ENCODE data around the gene NUP93. TPM values are rescaled to one million over a fixed set of nuclear protein-coding genes. Genes with fewer than 3 reads are reported as not detected.
"Not testable (repeated sequence)": the region's sequence is repeated elsewhere in the genome, so short reads cannot be mapped to it uniquely, and the experiment has no call there.

NUP93 gene
- total RNA-seq, 1 donor from 2014 or later: 107 TPM

- intact Hi-C loops (cut with micrococcal nuclease): not testable (repeated sequence)
These were observed 81.7 kb downstream of the NUP93 start for GRCh38 chr16:56811602-56812001.

DNA sequence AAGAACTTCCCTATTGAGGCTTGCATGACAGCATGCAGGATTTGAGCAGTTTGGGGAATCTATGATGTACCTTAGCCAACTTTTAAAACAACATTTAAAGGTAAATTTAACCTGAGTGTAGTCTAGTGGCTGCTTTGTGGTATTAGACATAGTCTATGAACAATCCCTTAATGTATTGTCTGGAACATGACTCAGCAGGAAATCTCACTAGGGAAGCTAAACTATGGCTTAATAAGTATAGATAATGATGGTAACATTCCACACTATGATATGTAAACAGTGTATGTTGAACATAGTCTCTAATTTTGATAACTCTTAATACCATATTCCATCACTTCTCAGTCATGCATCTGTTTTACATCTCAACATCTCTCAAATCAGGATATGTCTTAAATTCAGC, 83.0 kb downstream of the NUP93 start:
- intact Hi-C loops (cut with micrococcal nuclease): no loop called here

DNA sequence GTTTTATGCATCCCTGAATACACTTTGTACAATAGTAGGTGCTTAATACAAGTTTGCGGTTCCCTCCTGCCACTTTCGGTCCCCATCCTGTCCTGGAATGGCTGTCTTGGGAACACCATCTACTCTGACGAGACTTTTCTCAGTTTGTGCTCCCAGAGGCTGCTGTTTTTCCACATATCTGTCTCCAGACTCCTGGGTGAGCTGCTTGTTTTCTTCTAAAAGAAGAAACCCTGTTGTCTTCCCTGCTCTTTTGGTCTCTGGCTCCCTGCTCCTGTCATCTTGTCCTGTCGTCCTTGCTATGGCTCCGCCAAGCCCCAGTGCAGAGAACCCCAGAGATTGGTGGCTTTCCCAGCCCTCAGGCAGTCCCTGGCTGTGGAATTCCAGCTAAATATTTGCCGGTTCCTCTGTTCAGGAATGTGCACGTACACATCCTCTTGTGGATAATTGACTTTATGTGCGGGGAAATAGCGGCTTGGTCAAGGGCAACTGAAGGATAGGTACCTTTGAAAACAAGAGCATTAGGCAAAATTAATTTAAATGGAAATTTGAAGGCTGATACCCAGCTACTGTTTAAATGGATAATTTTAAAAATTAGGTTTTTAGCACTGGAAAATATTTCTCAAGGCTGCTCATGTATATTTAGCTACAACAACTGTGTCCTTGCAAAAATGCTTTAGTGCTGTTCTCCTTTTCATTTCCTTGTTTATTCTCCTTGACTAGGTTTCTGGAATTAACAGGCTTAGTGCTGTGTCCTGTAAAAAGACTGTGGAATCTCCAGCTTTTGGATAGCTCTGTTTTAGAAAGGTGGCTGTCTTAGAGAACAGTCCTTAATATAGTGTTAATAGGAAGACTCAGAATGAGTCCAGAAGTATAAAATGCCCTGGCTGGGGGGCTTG, 84.9 kb downstream of the NUP93 start:
- intact Hi-C loops (cut with micrococcal nuclease): no loop called here

- intact Hi-C loops (cut with micrococcal nuclease): no loop called here
These were observed 85.8 kb downstream of the NUP93 start for GRCh38 chr16:56815721-56816120.

DNA sequence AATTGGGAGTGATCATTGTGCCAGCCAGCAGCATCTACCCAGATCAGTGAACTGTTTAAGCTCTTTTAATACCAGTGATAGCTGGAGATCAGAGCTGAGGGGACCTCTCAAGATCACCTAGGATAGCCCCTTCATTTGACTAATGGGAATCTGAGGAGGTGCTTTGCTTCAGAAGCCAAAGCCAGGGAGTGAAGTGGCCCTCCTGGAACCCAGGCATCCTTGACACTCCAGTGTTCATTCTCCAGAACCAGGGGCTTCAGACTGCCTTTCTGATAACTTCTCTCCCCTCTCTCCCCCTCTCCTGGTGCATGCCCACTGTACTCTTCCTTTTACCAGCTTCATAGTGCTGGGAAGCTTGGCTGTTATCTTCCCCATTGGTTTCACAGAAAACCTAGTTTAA, 87.1 kb downstream of the NUP93 start:
- intact Hi-C loops (cut with micrococcal nuclease): no loop called here

- intact Hi-C loops (cut with micrococcal nuclease): no loop called here
These were observed 88.0 kb downstream of the NUP93 start for GRCh38 chr16:56817938-56818337.

- intact Hi-C loops (cut with micrococcal nuclease): no loop called here
These were observed 93.3 kb downstream of the NUP93 start for GRCh38 chr16:56823081-56823733.

DNA sequence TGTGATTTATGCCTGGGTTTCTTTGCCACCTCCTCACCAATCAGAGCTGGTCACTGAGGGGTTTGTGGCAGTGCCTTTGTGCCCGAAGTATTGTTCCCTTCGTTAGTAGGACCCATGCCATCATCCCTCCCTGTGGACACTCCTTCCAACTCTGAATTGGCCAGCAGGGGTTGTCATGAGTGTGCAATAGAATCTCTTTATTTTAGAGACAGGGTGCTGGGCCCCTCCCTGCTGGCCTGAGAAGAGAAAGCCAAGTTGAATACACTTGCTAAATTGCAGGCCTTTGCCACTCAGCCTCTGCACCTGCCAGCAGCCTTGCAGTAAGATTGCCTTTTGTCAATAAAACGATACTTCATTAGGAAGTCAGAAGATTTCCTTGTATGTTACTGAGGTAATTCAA, 94.4 kb downstream of the NUP93 start:
- intact Hi-C loops (cut with micrococcal nuclease): no loop called here

GRCh38 chr16:56824804-56825203, 94.9 kb downstream of the NUP93 start:
- intact Hi-C loops (cut with micrococcal nuclease): no loop called here

- intact Hi-C loops (cut with micrococcal nuclease): no loop called here
These were observed 95.9 kb downstream of the NUP93 start for GRCh38 chr16:56825826-56826225.

DNA sequence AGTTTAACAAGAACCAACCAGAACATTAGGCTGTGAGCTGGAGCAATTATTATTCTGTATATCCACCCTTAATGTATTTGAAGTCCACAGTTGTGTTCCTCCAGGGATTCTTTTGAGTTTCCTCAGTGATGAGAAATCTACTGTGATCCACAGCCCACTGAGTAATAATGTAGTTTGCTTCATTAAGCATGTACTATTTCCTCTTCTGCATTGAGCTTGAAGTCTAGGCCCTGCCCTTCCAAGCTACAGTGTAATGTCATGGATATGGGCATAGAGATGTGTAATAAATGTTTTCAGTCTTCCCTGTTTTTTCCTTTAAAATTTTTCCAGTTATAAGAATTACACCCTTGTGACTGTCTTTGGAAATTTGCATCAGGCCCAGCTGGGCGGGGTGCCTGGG, 98.7 kb downstream of the NUP93 start:
- intact Hi-C loops (cut with micrococcal nuclease): no loop called here

DNA sequence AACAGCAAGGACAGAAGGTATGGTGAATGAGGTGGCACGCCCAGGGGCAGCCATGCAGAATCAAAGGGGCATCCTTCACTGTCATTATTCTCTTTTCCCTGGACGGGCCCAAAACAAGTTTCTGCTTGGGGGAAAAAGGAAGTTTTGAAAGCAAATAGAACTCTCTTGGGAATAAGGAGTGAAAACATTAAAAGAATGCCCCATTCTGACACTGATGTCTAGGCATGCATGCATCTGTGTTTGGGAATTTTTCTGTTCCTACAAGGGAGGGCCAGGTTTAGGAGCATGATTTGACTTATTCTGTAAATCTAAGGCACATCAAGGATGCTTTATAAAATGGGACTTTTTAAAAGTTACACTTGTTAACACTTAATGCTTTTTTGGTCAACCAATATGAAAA, 100.7 kb downstream of the NUP93 start:
- intact Hi-C loops (cut with micrococcal nuclease): no loop called here

- intact Hi-C loops (cut with micrococcal nuclease): no loop called here
These were observed 102.8 kb downstream of the NUP93 start for GRCh38 chr16:56832768-56833167.

- intact Hi-C loops (cut with micrococcal nuclease): no loop called here
These were observed 103.5 kb downstream of the NUP93 start for GRCh38 chr16:56833243-56833970.

DNA sequence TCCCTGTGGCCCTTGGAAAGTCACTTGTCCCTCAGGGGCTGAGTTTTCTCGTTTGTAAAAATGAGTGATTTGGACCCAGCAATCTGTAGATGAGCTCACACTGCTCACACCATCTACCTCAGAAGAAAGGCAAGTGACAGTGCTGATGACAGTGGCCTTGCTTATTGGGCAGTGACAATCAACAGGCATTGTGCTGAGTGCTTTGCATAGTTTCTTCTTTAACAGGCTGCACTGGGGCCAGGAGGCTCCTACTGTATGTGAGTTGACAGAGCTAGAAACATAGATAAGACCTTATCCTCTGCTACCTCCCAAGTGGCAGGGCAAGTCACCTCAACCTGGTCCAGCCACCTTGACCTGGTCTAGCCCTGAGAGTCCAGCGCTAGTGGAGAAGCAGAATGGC, 105.4 kb downstream of the NUP93 start:
- intact Hi-C loops (cut with micrococcal nuclease): no loop called here

DNA sequence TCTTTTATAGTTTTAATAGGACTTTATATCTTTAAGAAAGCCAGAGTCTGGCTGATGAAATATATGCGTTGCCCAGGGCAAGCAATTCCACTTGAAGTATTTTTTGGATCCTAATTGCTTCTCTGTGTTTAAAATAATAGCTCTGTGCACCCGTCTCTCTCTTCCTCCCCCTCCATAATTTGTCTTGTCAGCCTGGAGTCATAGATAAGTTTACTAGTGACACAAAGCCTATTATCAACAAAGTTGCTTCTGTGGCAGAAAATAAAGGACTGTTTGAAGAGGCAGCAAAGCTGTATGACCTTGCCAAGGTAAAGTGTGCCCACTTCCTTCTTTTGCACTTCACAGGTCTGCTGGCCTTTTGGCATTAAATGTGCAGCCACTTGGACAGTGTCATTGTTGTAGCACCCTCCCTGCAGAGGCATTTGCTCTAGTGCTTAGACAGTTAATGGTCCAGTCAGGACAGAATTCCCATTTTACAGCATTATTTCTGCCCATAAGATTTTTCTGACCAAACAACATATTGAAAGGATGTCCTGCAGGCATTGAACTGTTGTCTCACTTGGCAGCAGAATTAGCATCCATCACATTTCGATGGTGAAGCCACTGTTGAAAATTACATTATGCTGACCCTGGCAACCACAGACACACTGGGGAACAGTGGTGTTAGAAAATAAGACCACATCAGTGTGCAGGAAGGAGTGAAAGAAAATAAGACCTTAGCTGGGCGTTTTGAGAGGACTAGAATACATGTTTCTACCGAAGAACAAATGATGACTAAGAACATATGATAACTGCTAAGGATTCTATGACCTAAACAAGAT, 106.7 kb downstream of the NUP93 start:
- intact Hi-C loops (cut with micrococcal nuclease): no loop called here

- intact Hi-C loops (cut with micrococcal nuclease): no loop called here
These were observed 108.9 kb downstream of the NUP93 start for GRCh38 chr16:56838622-56839337.

DNA sequence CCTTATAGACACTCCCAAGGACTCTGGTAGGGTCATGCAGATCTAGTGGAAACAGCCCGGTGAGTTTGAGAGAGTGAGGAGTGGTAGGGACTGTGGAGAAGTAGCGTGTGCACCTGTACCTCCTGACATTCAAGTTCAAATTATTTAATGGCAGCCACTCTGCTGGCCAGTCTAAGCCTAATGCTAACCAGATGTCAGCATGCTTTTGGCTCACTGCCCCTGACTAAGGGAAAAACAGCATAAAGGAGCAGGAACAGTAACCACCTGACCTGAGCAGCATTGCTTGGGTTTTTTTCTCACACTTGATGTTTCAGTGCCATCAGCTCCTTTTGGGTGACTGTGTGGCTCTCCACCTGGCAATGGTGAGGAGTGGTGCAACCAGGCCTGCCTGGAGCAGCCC, 111.3 kb downstream of the NUP93 start:
- intact Hi-C loops (cut with micrococcal nuclease): no loop called here

GRCh38 chr16:56841659-56842058, 111.7 kb downstream of the NUP93 start:
- intact Hi-C loops (cut with micrococcal nuclease): no loop called here

DNA sequence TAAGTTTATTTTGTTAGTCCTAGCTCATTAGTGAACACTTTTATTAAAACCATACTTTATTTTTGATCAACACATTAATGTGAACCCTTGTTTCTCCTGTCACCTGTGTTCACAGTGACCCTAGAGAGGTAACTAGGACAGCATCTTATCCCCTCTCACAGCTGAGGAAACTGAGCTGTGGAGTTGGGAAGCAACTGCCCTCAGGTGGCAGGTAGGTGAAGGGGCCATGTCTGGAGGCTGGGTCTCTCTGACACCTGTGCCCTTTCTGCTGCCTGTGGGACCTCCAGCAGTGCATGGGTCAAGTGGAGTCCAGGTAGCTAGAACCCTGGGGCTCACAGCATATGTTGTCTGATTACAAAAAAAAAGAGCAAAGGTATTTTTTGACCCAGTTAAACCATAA, 112.2 kb downstream of the NUP93 start:
- intact Hi-C loops (cut with micrococcal nuclease): no loop called here

GRCh38 chr16:56844056-56844455, 114.1 kb downstream of the NUP93 start:
- intact Hi-C loops (cut with micrococcal nuclease): no loop called here

Measured in T-helper 1 cell treated with Interleukin-12 subunit alpha and Interleukin-12 subunit beta and Interleukin-4 antibody, amounts not matched to agents 30 ng/mL and 1 ng/mL, for 36 hours (primary cell).